ENCODE measurements around the gene CC2D2A.

The CC2D2A gene

DNA sequence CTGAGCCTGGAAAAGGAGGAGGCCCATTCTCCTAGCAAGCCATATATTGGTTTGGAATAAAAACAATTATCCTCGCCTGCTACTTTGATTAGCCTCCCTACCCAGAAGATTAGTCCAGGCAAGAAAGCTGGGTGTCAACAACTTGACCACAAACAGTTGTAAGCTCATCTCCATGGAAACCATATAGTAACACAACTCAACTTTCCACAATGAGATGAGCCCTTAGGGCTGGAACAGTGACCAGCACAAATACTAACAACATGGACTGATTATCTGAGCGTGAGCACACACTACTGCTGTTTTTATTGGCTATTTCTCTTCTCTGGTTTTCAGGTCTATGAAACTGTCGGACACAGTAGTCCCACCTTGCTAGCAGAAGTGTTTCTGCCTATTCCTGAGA lies 80.8 kb downstream of the CC2D2A start:
- H3K27ac ChIP-seq = no peak overlapping the region
- H3K9me3 ChIP-seq = no peaks in the 10 kb centered on the region
- TF ChIP-seq, protein P1, sequence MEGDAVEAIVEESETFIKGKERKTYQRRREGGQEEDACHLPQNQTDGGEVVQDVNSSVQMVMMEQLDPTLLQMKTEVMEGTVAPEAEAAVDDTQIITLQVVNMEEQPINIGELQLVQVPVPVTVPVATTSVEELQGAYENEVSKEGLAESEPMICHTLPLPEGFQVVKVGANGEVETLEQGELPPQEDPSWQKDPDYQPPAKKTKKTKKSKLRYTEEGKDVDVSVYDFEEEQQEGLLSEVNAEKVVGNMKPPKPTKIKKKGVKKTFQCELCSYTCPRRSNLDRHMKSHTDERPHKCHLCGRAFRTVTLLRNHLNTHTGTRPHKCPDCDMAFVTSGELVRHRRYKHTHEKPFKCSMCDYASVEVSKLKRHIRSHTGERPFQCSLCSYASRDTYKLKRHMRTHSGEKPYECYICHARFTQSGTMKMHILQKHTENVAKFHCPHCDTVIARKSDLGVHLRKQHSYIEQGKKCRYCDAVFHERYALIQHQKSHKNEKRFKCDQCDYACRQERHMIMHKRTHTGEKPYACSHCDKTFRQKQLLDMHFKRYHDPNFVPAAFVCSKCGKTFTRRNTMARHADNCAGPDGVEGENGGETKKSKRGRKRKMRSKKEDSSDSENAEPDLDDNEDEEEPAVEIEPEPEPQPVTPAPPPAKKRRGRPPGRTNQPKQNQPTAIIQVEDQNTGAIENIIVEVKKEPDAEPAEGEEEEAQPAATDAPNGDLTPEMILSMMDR (IDR thresholded peaks at IDR 0.05) = no peak

DNA sequence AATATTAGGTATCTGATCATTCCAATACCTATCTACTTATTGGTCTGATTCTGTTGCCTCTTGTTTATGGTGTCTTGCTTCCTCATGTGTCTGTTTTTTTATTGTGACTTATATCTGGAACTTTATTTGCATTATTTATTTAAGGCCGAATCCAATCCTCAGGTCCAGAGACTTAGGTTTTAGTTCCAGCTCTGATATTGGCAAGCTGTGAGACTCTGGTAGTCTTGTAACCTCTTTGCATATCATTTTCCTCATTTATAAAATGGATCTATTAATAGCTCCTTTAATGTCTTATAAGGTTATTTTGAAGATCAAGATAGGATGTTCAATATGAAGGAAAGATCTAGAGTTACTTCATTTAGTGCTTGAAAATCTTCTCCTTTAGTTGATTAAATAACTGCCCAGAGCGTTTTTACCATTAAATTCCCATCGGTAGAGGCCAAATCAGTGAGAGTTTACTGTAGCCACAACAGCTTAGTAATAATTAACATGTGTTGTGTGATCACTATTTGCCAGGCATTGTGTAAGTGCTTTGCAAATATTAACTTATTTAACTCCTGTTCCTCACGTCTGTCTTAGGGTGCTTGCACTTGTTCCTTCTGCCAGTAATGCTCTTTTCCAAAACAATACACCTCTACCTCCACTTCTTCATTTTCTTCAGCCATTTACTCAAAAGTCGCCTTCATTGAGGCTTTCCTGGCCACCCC lies 82.2 kb downstream of the CC2D2A start:
- no peaks in the 10 kb centered on the region for H3K4me1 ChIP-seq (ENCODE audit: control insufficient read depth in 1 of 2, insufficient read depth in 1 of 2, low read depth in 1 of 2, low read length in 1 of 2)
- TF ChIP-seq, protein P1 (IDR thresholded peaks at IDR 0.05) = no peak
- H3K4me3 ChIP-seq (ENCODE audit: low read depth in 1 of 2, low read length in 1 of 2) = no peak overlapping the region

More for the DNA sequence above, 80.8 kb downstream of the CC2D2A start:
- no peak overlapping the region for H3K4me3 ChIP-seq (ENCODE audit: low read depth in 1 of 2, low read length in 1 of 2)
- H3K36me3 ChIP-seq = peaks cover 18% of the 10 kb centered on the region
- no peaks in the 10 kb centered on the region for H3K27me3 ChIP-seq
- H3K4me1 ChIP-seq (ENCODE audit: control insufficient read depth in 1 of 2, insufficient read depth in 1 of 2, low read depth in 1 of 2, low read length in 1 of 2) = no peaks in the 10 kb centered on the region

DNA sequence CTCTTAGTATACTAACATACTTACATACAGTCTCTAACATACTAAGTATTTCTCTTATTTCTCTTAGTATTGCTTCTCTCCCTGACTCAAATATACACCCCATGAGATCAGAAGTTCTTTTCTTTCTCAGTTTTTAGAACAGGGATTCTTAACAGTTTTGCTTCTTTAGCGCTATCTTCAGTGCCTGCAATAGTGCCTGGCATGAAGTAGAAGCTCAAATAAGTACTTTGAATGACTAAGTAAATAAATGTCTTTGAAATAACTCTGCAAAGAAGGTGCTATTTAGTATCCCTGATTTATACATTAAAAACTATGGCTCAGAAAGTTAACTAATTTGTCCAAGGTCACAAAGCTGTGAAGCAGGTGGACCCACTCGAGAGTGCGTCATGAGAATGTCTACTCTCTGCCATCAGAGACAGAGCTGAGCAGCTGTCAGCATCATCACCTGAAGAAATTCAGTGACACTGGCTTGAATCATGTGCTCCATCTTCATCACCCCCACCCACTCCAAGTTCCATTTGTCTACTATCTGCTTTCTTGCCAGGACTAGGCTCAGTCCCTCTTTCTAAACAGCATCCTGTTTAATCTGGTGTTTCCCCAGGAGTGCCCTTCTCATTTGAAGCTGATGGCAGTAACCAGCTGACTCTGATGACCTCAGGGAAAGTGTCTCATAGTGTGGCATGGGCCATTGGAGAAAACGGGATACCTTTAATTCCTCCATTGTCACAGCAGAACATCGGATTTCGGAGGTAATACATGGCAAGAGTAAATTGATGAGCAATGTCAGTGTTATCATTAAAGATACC lies 83.1 kb downstream of the CC2D2A start:
- H3K4me1 ChIP-seq (ENCODE audit: control insufficient read depth in 1 of 2, insufficient read depth in 1 of 2, low read depth in 1 of 2, low read length in 1 of 2) = no peaks in the 10 kb centered on the region
- H3K27me3 ChIP-seq = no peaks in the 10 kb centered on the region
- peaks cover 11% of the 10 kb centered on the region for H3K36me3 ChIP-seq
- H3K4me3 ChIP-seq (ENCODE audit: low read depth in 1 of 2, low read length in 1 of 2) = no peak overlapping the region
- TF ChIP-seq, protein P1 (IDR thresholded peaks at IDR 0.05) = no peak
- H3K9me3 ChIP-seq = no peaks in the 10 kb centered on the region
- H3K27ac ChIP-seq = no peak overlapping the region

More for the DNA sequence above, 82.2 kb downstream of the CC2D2A start:
- Histone ChIP-seq H3K27me3 (no peaks in the 10 kb centered on the region), H3K36me3 (peaks cover 11% of the 10 kb centered on the region), H3K27ac (no peak overlapping the region), H3K9me3 (no peaks in the 10 kb centered on the region)

DNA sequence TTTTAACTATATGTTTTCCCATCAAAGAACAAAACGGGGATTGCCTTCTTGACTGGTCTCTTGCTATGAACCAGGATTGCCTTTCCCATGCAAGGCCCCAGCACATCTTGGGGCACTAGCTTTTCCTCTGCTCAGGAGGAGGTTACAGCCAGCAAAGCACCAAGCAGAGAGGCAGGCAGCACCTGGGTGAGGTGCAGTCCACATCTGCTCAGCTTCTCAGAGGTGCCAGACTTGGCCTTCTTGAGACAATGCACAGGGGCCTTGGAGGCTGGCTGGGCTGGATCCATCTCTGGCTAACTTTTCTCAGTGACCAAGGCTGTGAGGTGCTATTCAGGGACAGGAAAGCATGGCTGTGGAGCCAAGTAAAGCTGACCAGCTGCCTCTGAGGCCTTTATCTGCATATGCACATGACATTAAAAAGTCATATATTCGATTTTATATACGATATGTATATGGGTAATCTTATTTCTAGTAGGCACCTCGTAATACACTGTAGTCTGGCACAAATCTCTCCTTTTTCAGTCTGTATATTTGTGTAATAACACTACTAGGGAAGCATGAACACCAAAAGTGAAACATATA lies 86.9 kb downstream of the CC2D2A start:
- H3K4me1 ChIP-seq (ENCODE audit: control insufficient read depth in 1 of 2, insufficient read depth in 1 of 2, low read depth in 1 of 2, low read length in 1 of 2) = no peaks in the 10 kb centered on the region
- TF ChIP-seq, protein P1 (IDR thresholded peaks at IDR 0.05) = no peak

DNA sequence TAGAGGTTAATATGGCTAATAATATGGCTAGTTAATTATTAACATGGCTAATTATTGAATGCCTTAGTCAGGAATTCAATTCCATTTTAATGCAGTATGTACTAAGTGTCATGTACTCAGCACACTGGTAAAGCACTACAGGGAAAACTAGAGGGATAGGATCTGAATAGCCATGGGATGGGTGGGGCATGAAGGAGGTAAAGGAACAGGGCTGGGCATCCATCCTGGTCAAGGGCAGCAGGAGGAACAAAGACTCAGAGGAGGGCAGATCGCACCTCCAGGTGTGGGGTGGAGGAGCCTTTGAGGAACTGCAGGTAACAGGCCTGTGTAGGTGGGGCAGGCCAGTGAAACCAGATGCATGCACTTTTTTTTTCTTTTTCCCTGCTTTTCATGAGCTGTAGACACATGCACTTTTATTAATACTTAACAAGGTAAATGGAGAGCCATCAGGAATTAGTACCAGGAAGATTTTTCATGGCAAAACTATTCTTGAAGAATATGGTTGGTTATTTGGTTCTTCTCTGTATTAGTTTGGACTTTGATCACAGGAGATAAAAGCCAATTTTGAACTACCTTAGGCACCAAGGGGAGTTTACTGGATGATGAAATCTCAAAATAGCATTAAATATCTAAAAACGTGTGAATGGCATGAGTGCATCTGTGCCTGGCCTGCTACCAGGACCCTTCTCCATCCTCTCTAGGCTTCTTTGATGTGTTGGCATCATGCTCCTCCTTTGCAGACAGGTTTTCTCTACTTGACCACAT lies 88.3 kb downstream of the CC2D2A start:
- H3K36me3 ChIP-seq = peaks cover 16% of the 10 kb centered on the region
- H3K4me3 ChIP-seq (ENCODE audit: low read depth in 1 of 2, low read length in 1 of 2) = no peak overlapping the region
- TF ChIP-seq, protein P1 (IDR thresholded peaks at IDR 0.05) = no peak
- H3K27ac ChIP-seq = no peak overlapping the region
- H3K27me3 ChIP-seq = no peaks in the 10 kb centered on the region
- H3K4me1 ChIP-seq (ENCODE audit: control insufficient read depth in 1 of 2, insufficient read depth in 1 of 2, low read depth in 1 of 2, low read length in 1 of 2) = no peaks in the 10 kb centered on the region
- no peaks in the 10 kb centered on the region for H3K9me3 ChIP-seq

More for the DNA sequence above, 86.9 kb downstream of the CC2D2A start:
- Histone ChIP-seq H3K27ac (no peak overlapping the region), H3K9me3 (no peaks in the 10 kb centered on the region), H3K4me3 (ENCODE audit: low read depth in 1 of 2, low read length in 1 of 2) (no peak overlapping the region), H3K27me3 (no peaks in the 10 kb centered on the region), H3K36me3 (peaks cover 12% of the 10 kb centered on the region)

All from neutrophil (primary cell).